ENCODE measurements around the gene C5AR1.

GRCh38 chr19:47353307-47353712 lies 43.6 kb downstream of the C5AR1 start:
- TF ChIP-seq, protein P1, sequence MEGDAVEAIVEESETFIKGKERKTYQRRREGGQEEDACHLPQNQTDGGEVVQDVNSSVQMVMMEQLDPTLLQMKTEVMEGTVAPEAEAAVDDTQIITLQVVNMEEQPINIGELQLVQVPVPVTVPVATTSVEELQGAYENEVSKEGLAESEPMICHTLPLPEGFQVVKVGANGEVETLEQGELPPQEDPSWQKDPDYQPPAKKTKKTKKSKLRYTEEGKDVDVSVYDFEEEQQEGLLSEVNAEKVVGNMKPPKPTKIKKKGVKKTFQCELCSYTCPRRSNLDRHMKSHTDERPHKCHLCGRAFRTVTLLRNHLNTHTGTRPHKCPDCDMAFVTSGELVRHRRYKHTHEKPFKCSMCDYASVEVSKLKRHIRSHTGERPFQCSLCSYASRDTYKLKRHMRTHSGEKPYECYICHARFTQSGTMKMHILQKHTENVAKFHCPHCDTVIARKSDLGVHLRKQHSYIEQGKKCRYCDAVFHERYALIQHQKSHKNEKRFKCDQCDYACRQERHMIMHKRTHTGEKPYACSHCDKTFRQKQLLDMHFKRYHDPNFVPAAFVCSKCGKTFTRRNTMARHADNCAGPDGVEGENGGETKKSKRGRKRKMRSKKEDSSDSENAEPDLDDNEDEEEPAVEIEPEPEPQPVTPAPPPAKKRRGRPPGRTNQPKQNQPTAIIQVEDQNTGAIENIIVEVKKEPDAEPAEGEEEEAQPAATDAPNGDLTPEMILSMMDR (conservative IDR thresholded peaks at IDR 0.05; ENCODE audit: low read length): no peak
- TF ChIP-seq EZH2phosphoT487 (IDR thresholded peaks at IDR 0.05; ENCODE audit: borderline replicate concordance): no peak

Measured in Loucy (cell line).